GM23338 (cell line): Measurements from ENCODE around the gene TNS1. TPM values are rescaled to one million over a fixed set of nuclear protein-coding genes. Genes with fewer than 3 reads are reported as not detected.

ENCODE experiments used
- ATAC-seq: fragments of 200-7000 bp; cut with Tn5 transposase; 3 replicates; pipeline ENCODE4 v1.9.1; 2020
- DNase-seq: peaks from one replicate; pipeline ENCODE4 v3.0.0-alpha.2; 2015; ENCODE audit warnings: low spot score
- H2AFZ ChIP-seq: fragments of 200-600 bp; sonication (generic); 2 replicates; pipeline ENCODE4 v1.8.0; 2016; ENCODE audit warnings: antibody characterized with exemption, mild to moderate bottlenecking, moderate library complexity
- H3F3A ChIP-seq: fragments of 200-600 bp; sonication (generic); replicated peaks from 2 replicates; pipeline ENCODE4 v1.8.0; 2017; ENCODE audit warnings: antibody characterized with exemption, mixed run types, low read depth
- H3K27ac ChIP-seq: fragments of 200-600 bp; sonication (generic); 2 replicates; pipeline ENCODE4 v1.6.1; 2016; ENCODE audit warnings: low read depth
- H3K27me3 ChIP-seq: fragments of 200-600 bp; sonication (generic); 2 replicates; pipeline ENCODE4 v1.8.0; 2016; ENCODE audit warnings: mild to moderate bottlenecking, mixed run types, moderate library complexity; ENCODE audit not compliant: insufficient read depth
- H3K36me3 ChIP-seq: fragments of 200-600 bp; sonication (generic); 2 replicates; pipeline ENCODE4 v1.8.0; 2016; ENCODE audit warnings: mild to moderate bottlenecking; ENCODE audit not compliant: insufficient read depth
- H3K4me1 ChIP-seq: fragments of 200-600 bp; sonication (generic); 2 replicates; pipeline ENCODE4 v1.8.0; 2016; ENCODE audit warnings: mild to moderate bottlenecking, moderate library complexity; ENCODE audit not compliant: insufficient read depth
- H3K4me2 ChIP-seq: fragments of 200-600 bp; sonication (generic); 2 replicates; pipeline ENCODE4 v1.7.1; 2017; ENCODE audit warnings: mixed run types
- H3K4me3 ChIP-seq: fragments of 200-600 bp; sonication (generic); 2 replicates; pipeline ENCODE4 v1.6.1; 2016; ENCODE audit warnings: mixed run types
- H3K79me2 ChIP-seq: fragments of 200-600 bp; sonication (generic); replicated peaks from 2 replicates; pipeline ENCODE4 v1.8.0; 2017; ENCODE audit warnings: mild to moderate bottlenecking; ENCODE audit not compliant: insufficient read depth
- H3K9me2 ChIP-seq: fragments of 200-600 bp; sonication (generic); 2 replicates; pipeline ENCODE4 v1.8.0; 2017; ENCODE audit not compliant: insufficient read depth
- H4K20me1 ChIP-seq: fragments of 200-600 bp; sonication (generic); replicated peaks from 2 replicates; pipeline ENCODE4 v1.8.0; 2017; ENCODE audit warnings: mild to moderate bottlenecking; ENCODE audit not compliant: insufficient read depth
- H3K27ac Mint-ChIP-seq: 2 replicates; pipeline ENCODE4 v1.8.0; 2020; ENCODE audit warnings: inconsistent platforms, mild to moderate bottlenecking, moderate library complexity, mixed read lengths
- H3K27me3 Mint-ChIP-seq: 3 replicates; pipeline ENCODE4 v1.8.0; 2022; ENCODE audit warnings: low read depth, mild to moderate bottlenecking, moderate library complexity, mixed read lengths, inconsistent platforms; ENCODE audit not compliant: insufficient read depth, poor library complexity
- H3K36me3 Mint-ChIP-seq: 3 replicates; pipeline ENCODE4 v1.8.0; 2021; ENCODE audit warnings: low read depth, mild to moderate bottlenecking, inconsistent platforms, moderate library complexity, mixed read lengths
- H3K4me1 Mint-ChIP-seq: 3 replicates; pipeline ENCODE4 v1.8.0; 2020; ENCODE audit warnings: mild to moderate bottlenecking, inconsistent platforms, mixed read lengths
- H3K4me3 Mint-ChIP-seq: 3 replicates; pipeline ENCODE4 v1.8.0; 2021; ENCODE audit warnings: moderate library complexity, mild to moderate bottlenecking, inconsistent platforms, mixed read lengths
- H3K9me3 Mint-ChIP-seq: 3 replicates; pipeline ENCODE4 v1.8.0; 2020; ENCODE audit warnings: moderate library complexity, mild to moderate bottlenecking, inconsistent platforms, mixed read lengths
- CREB1 ChIP-seq: fragments of 250-450 bp; sonication (Bioruptor Pico); IDR thresholded peaks from 2 replicates; pipeline ENCODE4 v1.5.0; 2020; ENCODE audit warnings: low read depth, mild to moderate bottlenecking, moderate library complexity
- CTCF ChIP-seq, 2 experiments: fragments of 200-600 bp in 1 of 2; sonication (generic) in 1 of 2; conservative IDR thresholded peaks; 2 replicates each; pipeline versions ENCODE4 v1.5.1 to v1.6.1; 2016 to 2017; ENCODE audit warnings: antibody characterized with exemption in 2 of 2, low read depth in 2 of 2, mild to moderate bottlenecking in 2 of 2, moderate library complexity in 1 of 2
- ETS1 ChIP-seq: IDR thresholded peaks from 2 replicates; pipeline ENCODE4 v1.6.1; 2016; ENCODE audit warnings: antibody characterized with exemption
- EZH2 ChIP-seq: fragments of 200-600 bp; sonication (generic); IDR thresholded peaks from one replicate; pipeline ENCODE4 v1.8.0; 2017; ENCODE audit warnings: antibody characterized with exemption, mild to moderate bottlenecking, low read depth; ENCODE audit not compliant: unreplicated experiment
- EZH2phosphoT487 ChIP-seq: fragments of 200-600 bp; sonication (generic); IDR thresholded peaks from one replicate; pipeline ENCODE4 v1.8.1; 2018; ENCODE audit warnings: antibody characterized with exemption; ENCODE audit not compliant: unreplicated experiment
- JUNB ChIP-seq: IDR thresholded peaks from one replicate; pipeline ENCODE4 v1.6.1; 2016; ENCODE audit warnings: antibody characterized with exemption; ENCODE audit not compliant: unreplicated experiment
- NANOG ChIP-seq: IDR thresholded peaks from 2 replicates; pipeline ENCODE4 v1.6.1; 2016; ENCODE audit warnings: antibody characterized with exemption, borderline replicate concordance
- POLR2AphosphoS5 ChIP-seq: IDR thresholded peaks from 2 replicates; pipeline ENCODE4 v1.6.1; 2016; ENCODE audit warnings: antibody characterized with exemption, low read depth
- REST ChIP-seq: IDR thresholded peaks from one replicate; pipeline ENCODE4 v1.6.1; 2018; ENCODE audit warnings: antibody characterized with exemption; ENCODE audit not compliant: unreplicated experiment
- STAT1 ChIP-seq: IDR thresholded peaks from one replicate; pipeline ENCODE4 v1.6.1; 2016; ENCODE audit warnings: antibody characterized with exemption; ENCODE audit not compliant: unreplicated experiment
- ZNF114 ChIP-seq: fragments of 250-450 bp; sonication (Bioruptor Pico); IDR thresholded peaks from 2 replicates; pipeline ENCODE4 v1.5.0; 2020; ENCODE audit warnings: mild to moderate bottlenecking, moderate library complexity
- ZNF331 ChIP-seq: fragments of 250-450 bp; sonication (Bioruptor Pico); IDR thresholded peaks from 2 replicates; pipeline ENCODE4 v1.5.0; 2020; ENCODE audit warnings: low read depth, mild to moderate bottlenecking, moderate library complexity
- ZNF462 ChIP-seq: fragments of 250-450 bp; sonication (Bioruptor Pico); IDR thresholded peaks from 2 replicates; pipeline ENCODE4 v1.5.0; 2020; ENCODE audit warnings: mild to moderate bottlenecking, moderate library complexity
- polyA plus RNA-seq: library from polyadenylated mRNA; unstranded; fragments of >200 nt; fragmentation: Nextera tagmentation; extraction: Ambion mirVana; gene quantifications from 2 replicates; pipeline ENCODE4 v1.2.1, GENCODE V29; 2016
- total RNA-seq: library from RNA; depleted of rRNA; stranded (reverse); fragments of >200 nt; shearing (Covaris generic); gene quantifications from 2 replicates; pipeline ENCODE4 v1.2.3, GENCODE V29; 2014

Gene TNS1
- total and polyA plus RNA-seq, 2 experiments from 2014 or later: 2.0 to 7.4 TPM

GRCh38 chr2:218046238-218046637 lies 43.4 kb upstream of the TNS1 start:
- no peaks in the 10 kb centered on the region for H3K27me3 ChIP-seq
- no peak overlapping the region for H2AFZ ChIP-seq
- H3K27ac ChIP-seq: no peak overlapping the region
- Mint-ChIP-seq H3K36me3 (peaks cover 5% of the 10 kb centered on the region; the same call in 1 of the 3 replicates), H3K27ac (no peak overlapping the region), H3K27me3 (peaks cover 7% of the 10 kb centered on the region), H3K4me1 (no peaks in the 10 kb centered on the region), H3K4me3 (no peak overlapping the region), H3K9me3 (peaks cover 27% of the 10 kb centered on the region)
- H3K4me3 ChIP-seq: no peak overlapping the region
- no peaks in the 10 kb centered on the region for H3F3A ChIP-seq
- H4K20me1 ChIP-seq: no peaks in the 10 kb centered on the region
- no peak overlapping the region for H3K4me2 ChIP-seq
- H3K9me2 ChIP-seq: no peaks in the 10 kb centered on the region; the same call in 1 of the 2 replicates
- H3K79me2 ChIP-seq: no peaks in the 10 kb centered on the region
- H3K4me1 ChIP-seq: no peaks in the 10 kb centered on the region
- no peak for ATAC-seq
- no peaks in the 10 kb centered on the region for H3K36me3 ChIP-seq
- no peak for DNase-seq
- TF ChIP-seq EZH2 (no peak), EZH2phosphoT487 (no peak), CREB1 (CRISPR knock-in tag) (no peak), CTCF (conservative IDR thresholded peaks at IDR 0.05; ENCODE audit: low read depth in 2 of 2) (no peak), ZNF331 (CRISPR knock-in tag) (no peak), ETS1 (no peak), NANOG (no peak), ZNF114 (CRISPR knock-in tag) (no peak), POLR2AphosphoS5 (no peak), REST (no peak), STAT1 (no peak), ZNF462 (CRISPR knock-in tag) (no peak), JUNB (no peak)
